DOHH2 (cell line): ENCODE results near the gene PREPL.
A peak's percentile ranks its signal among the peaks of the same experiment; 100 is the strongest.

Source experiments
- H3F3A ChIP-seq: fragments of 200-600 bp; sonication (generic), shearing (Covaris generic); 2 replicates; pipeline ENCODE4 v1.6.0; 2016; ENCODE audit warnings: antibody characterized with exemption, mild to moderate bottlenecking; ENCODE audit not compliant: control insufficient read depth, insufficient read depth
- H3K27ac ChIP-seq: fragments of 200-600 bp; sonication (generic); 2 replicates; pipeline ENCODE4 v1.5.1; 2014; ENCODE audit warnings: low read depth, mild to moderate bottlenecking, low read length, moderate library complexity
- H3K27me3 ChIP-seq: fragments of 200-600 bp; sonication (generic); 2 replicates; pipeline ENCODE4 v1.6.1; 2014; ENCODE audit warnings: mild to moderate bottlenecking, low read length, mixed read lengths; ENCODE audit not compliant: control insufficient read depth
- H3K36me3 ChIP-seq: fragments of 200-600 bp; sonication (generic); 2 replicates; pipeline ENCODE4 v1.6.1; 2014; ENCODE audit warnings: mild to moderate bottlenecking, low read length, moderate library complexity, mixed read lengths; ENCODE audit not compliant: control insufficient read depth
- H3K4me1 ChIP-seq: fragments of 200-600 bp; sonication (generic); 2 replicates; pipeline ENCODE4 v1.6.1; 2014; ENCODE audit warnings: mild to moderate bottlenecking, low read length, mixed read lengths; ENCODE audit not compliant: control insufficient read depth
- H3K4me2 ChIP-seq: fragments of 200-600 bp; sonication (generic); 2 replicates; pipeline ENCODE4 v1.6.0; 2014; ENCODE audit warnings: mild to moderate bottlenecking, low read length, moderate library complexity
- H3K4me3 ChIP-seq: fragments of 200-600 bp; sonication (generic); 2 replicates; pipeline ENCODE4 v1.5.1; 2014; ENCODE audit warnings: mild to moderate bottlenecking, low read length, mixed read lengths
- H3K79me2 ChIP-seq: fragments of 200-600 bp; sonication (generic); 2 replicates; pipeline ENCODE4 v1.6.1; 2014; ENCODE audit warnings: mild to moderate bottlenecking, low read length, mixed read lengths; ENCODE audit not compliant: control insufficient read depth
- H3K9me2 ChIP-seq: fragments of 200-600 bp; sonication (generic); replicated peaks from 2 replicates; pipeline ENCODE4 v1.6.1; 2014; ENCODE audit warnings: mild to moderate bottlenecking, low read length, mixed read lengths; ENCODE audit not compliant: control insufficient read depth
- H3K9me3 ChIP-seq: fragments of 200-600 bp; sonication (generic); 2 replicates; pipeline ENCODE4 v1.6.1; 2014; ENCODE audit warnings: antibody characterized with exemption, low read length, mixed read lengths; ENCODE audit not compliant: control insufficient read depth, insufficient read depth
- H4K20me1 ChIP-seq: fragments of 200-600 bp; sonication (generic); 2 replicates; pipeline ENCODE4 v1.6.0; 2014; ENCODE audit warnings: low read depth, mild to moderate bottlenecking, antibody characterized with exemption, low read length, moderate library complexity; ENCODE audit not compliant: control insufficient read depth, insufficient read depth
- CTCF ChIP-seq: fragments of 200-600 bp; sonication (generic); IDR thresholded peaks from one replicate; pipeline ENCODE4 v1.5.1; 2014; ENCODE audit warnings: antibody characterized with exemption, mild to moderate bottlenecking, low read depth, low read length; ENCODE audit not compliant: poor library complexity, severe bottlenecking
- EZH2phosphoT487 ChIP-seq: fragments of 200-600 bp; sonication (generic); IDR thresholded peaks from 2 replicates; pipeline ENCODE4 v1.6.1; 2017; ENCODE audit warnings: borderline replicate concordance, mild to moderate bottlenecking, antibody characterized with exemption, low read length, moderate library complexity, mixed read lengths

PREPL gene

DNA sequence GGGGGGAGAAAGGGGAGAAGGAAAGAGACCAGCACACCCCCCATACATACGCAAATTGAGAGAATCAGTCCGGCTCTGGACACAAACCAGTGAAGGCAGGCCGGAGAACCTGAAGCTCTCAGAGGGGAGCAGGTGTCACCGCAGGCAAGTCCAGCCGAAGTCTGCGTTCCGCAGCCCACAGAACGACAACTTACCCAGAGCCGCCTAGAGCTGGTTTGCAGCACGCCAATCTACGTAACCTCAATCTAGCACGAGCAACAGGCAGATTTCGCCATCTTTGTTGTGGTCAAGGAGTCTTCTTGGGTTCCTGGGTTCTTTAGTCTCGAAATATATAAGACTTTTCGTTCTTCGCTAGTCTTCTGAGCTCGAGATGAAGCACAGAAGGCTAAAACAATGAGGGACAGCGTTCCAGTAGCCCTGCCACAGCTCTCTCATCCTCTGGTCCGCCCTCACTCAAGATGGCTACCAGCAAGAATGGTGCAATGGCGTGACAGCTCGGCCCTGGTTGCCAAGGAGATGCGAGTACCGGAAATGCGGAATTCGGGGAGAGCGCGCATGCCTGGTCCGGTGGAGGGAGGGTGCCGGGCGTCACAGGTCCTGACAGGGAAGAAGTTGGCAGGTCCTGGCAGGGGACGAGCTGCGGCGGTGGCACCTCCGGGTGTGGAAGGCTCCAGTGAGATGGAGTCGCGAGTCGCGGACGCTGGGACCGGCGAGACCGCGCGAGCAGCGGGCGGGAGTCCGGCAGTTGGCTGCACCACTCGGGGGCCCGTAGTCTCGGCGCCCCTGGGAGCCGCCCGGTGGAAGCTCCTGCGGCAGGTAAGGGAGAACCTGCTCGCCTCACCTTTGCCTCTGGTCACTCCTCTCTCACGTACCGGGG, at the start of gene PREPL, which contains the start of gene CAMKMT:
Gene PREPL, minus strand, starts transcription at position 165 of the 877 bp plus-strand sequence. CDS start 15,152 bp downstream, outside the sequence.
Gene CAMKMT, plus strand, starts transcription at position 618 of the 877 bp plus-strand sequence.
- Histone ChIP-seq H3K9me3 (no peaks in the 10 kb centered on the region), H3K79me2 (peaks cover 77% of the 10 kb centered on the region), H3K4me1 (peaks cover 24% of the 10 kb centered on the region), H3F3A (no peaks in the 10 kb centered on the region), H3K36me3 (no peaks in the 10 kb centered on the region), H3K9me2 (no peaks in the 10 kb centered on the region), H3K27me3 (no peaks in the 10 kb centered on the region), H3K4me2 (peak within 1 kb of the TSS; percentile 93), H3K27ac (peak within 1 kb of the TSS; percentile 72), H4K20me1 (no peaks in the 10 kb centered on the region), H3K4me3 (peak within 1 kb of the TSS; percentile 83)
- TF ChIP-seq CTCF (no peak), EZH2phosphoT487 (no peak)

DNA sequence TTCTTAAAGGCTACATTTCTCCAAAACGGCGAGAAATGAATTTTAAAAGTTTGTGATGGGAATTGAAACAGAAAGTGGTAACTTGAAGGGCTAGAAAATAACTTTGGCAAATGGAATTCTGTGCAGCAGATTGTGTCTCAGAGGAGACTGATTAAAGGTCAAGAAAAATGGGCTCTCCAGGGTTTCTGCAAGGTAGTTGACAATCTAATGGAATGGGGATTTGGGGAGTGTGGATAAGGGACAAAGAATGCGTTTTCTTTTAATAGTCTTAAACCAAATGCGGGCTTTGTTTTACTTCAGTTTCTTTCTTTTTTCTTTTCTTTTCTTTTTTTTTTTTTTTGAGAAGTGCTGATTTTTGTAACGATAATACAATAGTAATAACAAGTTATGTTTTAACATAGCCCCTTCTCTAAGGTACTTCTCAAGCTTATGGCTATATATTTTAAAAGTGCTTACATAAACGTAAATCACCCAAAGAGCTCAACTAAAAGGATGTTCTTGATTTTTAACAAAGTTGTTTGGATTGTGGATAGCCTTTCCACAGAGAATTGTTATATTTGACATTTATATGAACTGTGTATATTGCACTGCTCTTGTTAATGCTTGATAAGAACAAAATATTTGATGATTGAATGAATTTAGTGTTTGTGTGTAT, 37.1 kb upstream of the PREPL start:
- no peaks in the 10 kb centered on the region for H3K9me2 ChIP-seq
- no peak overlapping the region for H3K27ac ChIP-seq
- no peaks in the 10 kb centered on the region for H3K36me3 ChIP-seq
- TF ChIP-seq EZH2phosphoT487 (no peak), CTCF (no peak)
- H3K4me1 ChIP-seq = no peaks in the 10 kb centered on the region
- H4K20me1 ChIP-seq = no peaks in the 10 kb centered on the region
- no peak overlapping the region for H3K4me2 ChIP-seq
- H3K9me3 ChIP-seq = no peaks in the 10 kb centered on the region
- H3K79me2 ChIP-seq = no peaks in the 10 kb centered on the region
- no peaks in the 10 kb centered on the region for H3K27me3 ChIP-seq
- H3K4me3 ChIP-seq = no peak overlapping the region
- no peaks in the 10 kb centered on the region for H3F3A ChIP-seq

- H3K36me3 ChIP-seq = no peaks in the 10 kb centered on the region
- H3K9me3 ChIP-seq = no peaks in the 10 kb centered on the region
- H3K27me3 ChIP-seq = no peaks in the 10 kb centered on the region
- no peaks in the 10 kb centered on the region for H4K20me1 ChIP-seq
- H3K4me1 ChIP-seq = no peaks in the 10 kb centered on the region
- H3F3A ChIP-seq = 0 out of 2 replicates have a peak, but pooled peaks cover 3% of the 10 kb centered on the region
- no peaks in the 10 kb centered on the region for H3K79me2 ChIP-seq
- H3K9me2 ChIP-seq = no peaks in the 10 kb centered on the region
- H3K4me3 ChIP-seq = no peak overlapping the region
- H3K4me2 ChIP-seq = no peak overlapping the region
- H3K27ac ChIP-seq = no peak overlapping the region
- TF ChIP-seq EZH2phosphoT487 (no peak), CTCF (no peak)
Measured at GRCh38 chr2:44397447-44398175, 36.3 kb upstream of the PREPL start.
